HG02571 (cell line): ENCODE data around the gene CDX2.
"Not testable (repeated sequence)": the region's sequence is repeated elsewhere in the genome, so short reads cannot be mapped to it uniquely, and the experiment has no call there.

Experiments used
- ATAC-seq: cut with Tn5 transposase; IDR thresholded peaks from one replicate; pipeline ENCODE4 v1.9.1; 2021; ENCODE audit warnings: mild to moderate bottlenecking, moderate library complexity; ENCODE audit not compliant: unreplicated experiment

Gene CDX2

GRCh38 chr13:27965740-27966640 lies 3.1 kb downstream of the CDX2 start:
- no peak for ATAC-seq

- no peak for ATAC-seq
Observed at GRCh38 chr13:27965343-27965739, 3.8 kb downstream of the CDX2 start.

- ATAC-seq, result no peak
Observed at GRCh38 chr13:27964741-27965323, 4.3 kb downstream of the CDX2 start.

- not testable (repeated sequence) for ATAC-seq
Observed at GRCh38 chr13:27964206-27964605, 4.9 kb downstream of the CDX2 start.

GRCh38 chr13:27963491-27963890 lies 5.6 kb downstream of the CDX2 start:
- no peak for ATAC-seq

GRCh38 chr13:27962982-27963381 lies 6.1 kb downstream of the CDX2 start:
- no peak for ATAC-seq

GRCh38 chr13:27962128-27962841 lies 6.8 kb downstream of the CDX2 start:
- no peak for ATAC-seq

GRCh38 chr13:27961227-27962085 lies 7.7 kb downstream of the CDX2 start:
- ATAC-seq, result no peak

- no peak for ATAC-seq
Observed at GRCh38 chr13:27960362-27961226, 8.5 kb downstream of the CDX2 start.

GRCh38 chr13:27959976-27960361 lies 9.1 kb downstream of the CDX2 start:
- no peak for ATAC-seq

- ATAC-seq, result no peak
Observed at GRCh38 chr13:27956576-27957300, 12.4 kb downstream of the CDX2 start.

- ATAC-seq, result no peak
Observed at GRCh38 chr13:27955014-27955591, 14.0 kb downstream of the CDX2 start.

- ATAC-seq, result no peak
Observed at GRCh38 chr13:27954406-27954851, 14.7 kb downstream of the CDX2 start.

- ATAC-seq, result peak; percentile 51
Observed at GRCh38 chr13:27953676-27954405, 15.3 kb downstream of the CDX2 start.

- ATAC-seq, result no peak
Observed at GRCh38 chr13:27952876-27953675, 16.0 kb downstream of the CDX2 start.

GRCh38 chr13:27942972-27943371 lies 26.1 kb downstream of the CDX2 start:
- ATAC-seq, result no peak

- no peak for ATAC-seq
Observed at GRCh38 chr13:27933580-27934328, 35.4 kb downstream of the CDX2 start.
